ENCODE results near the gene COG7.
"Not testable (repeated sequence)": the region's sequence is repeated elsewhere in the genome, so short reads cannot be mapped to it uniquely, and the experiment has no call there.

Gene COG7

DNA sequence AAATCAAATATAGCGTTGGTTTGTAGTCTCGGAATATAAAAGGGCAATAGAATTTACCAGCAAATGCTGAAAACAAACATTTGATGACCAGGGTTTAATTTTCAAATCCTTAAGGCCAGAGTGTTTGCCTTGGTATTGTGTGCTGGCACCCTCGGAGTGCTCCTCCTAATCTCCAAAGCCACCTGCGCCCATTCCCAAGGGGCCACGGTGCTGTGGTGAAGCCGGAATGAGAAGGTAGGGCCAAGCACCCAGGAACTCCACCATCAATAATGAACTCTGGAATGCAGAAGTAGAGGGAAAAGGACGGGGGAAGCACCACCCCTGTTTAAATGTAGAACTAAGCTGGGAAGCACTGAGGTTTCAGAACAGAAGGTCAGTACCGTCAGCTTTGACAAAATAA is 51.9 kb downstream of the COG7 start:
- TF ChIP-seq, protein P1, sequence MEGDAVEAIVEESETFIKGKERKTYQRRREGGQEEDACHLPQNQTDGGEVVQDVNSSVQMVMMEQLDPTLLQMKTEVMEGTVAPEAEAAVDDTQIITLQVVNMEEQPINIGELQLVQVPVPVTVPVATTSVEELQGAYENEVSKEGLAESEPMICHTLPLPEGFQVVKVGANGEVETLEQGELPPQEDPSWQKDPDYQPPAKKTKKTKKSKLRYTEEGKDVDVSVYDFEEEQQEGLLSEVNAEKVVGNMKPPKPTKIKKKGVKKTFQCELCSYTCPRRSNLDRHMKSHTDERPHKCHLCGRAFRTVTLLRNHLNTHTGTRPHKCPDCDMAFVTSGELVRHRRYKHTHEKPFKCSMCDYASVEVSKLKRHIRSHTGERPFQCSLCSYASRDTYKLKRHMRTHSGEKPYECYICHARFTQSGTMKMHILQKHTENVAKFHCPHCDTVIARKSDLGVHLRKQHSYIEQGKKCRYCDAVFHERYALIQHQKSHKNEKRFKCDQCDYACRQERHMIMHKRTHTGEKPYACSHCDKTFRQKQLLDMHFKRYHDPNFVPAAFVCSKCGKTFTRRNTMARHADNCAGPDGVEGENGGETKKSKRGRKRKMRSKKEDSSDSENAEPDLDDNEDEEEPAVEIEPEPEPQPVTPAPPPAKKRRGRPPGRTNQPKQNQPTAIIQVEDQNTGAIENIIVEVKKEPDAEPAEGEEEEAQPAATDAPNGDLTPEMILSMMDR (IDR thresholded peaks at IDR 0.05; ENCODE audit: extremely low read depth, insufficient read depth, missing control alignments): no peak
- no peak for DNase-seq (ENCODE audit: low spot score)

DNA sequence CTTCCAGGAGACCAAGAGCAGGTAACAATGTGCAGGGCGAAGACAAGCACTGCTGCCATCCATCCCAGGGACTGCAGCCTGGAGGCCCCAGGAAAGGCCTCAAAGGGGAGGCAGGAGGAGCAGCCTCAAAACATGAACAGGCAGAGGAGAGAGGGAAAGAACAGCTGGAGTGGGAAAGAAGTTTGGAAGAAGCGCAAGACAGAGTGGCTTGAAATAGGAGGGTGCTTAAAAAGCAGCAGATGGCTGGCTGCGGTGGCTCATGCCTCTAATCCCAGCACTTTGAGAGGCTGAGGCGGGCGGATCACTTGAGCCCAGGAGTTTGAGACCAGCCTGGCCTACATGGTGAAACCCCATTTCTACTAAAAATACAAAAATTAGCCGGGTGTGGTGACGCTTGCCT is 52.5 kb downstream of the COG7 start:
- DNase-seq (ENCODE audit: low spot score); in situ Hi-C loops (cut with MboI; ENCODE audit: low pct_unique_long_range_greater_than_20kb, low sequenced_read_pairs, unreplicated experiment): not testable (repeated sequence)

More for the DNA sequence above, 51.9 kb downstream of the COG7 start:
- in situ Hi-C loops (cut with MboI; ENCODE audit: low pct_unique_long_range_greater_than_20kb, low sequenced_read_pairs, unreplicated experiment): no loop called here

DNA sequence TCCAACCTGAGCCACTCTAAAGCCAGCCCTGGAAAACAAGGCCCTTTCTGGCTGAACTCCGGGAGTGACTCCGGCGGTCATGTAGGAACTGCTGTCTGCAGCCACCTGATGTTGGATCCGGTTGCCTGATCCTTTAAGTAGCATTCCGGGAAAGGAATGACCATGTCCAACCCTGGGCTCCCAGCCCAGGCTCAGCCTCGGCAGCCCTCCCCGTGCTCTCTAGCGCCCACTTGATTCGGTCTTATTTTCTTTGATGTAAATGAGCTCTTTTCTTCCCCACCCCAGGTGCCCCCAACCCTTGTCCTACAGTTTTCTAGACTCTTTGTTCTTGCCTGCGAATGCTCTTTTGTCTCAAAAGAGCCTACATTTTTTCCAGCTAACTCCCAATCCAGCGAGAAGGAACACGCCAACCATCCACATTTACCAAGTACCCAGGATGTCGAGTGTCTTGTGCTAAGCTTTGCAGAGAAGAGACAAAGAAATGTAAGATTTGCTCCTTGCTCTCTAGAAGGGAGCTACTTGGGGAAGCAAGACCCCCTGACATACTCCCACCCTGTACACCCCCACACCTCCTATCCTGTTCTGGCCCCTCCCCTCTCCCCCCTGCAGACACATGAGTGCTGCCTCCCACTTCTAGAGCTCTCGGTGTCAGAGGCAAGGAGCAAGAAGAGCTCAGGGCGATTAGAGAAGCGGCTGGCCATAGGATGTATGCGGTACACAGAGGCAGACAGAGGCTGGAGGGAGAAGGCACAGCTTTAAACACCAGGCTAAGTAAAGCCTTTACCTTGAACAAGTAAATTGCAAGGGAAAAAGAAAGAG is 53.8 kb downstream of the COG7 start:
- TF ChIP-seq, protein P1 (IDR thresholded peaks at IDR 0.05; ENCODE audit: extremely low read depth, insufficient read depth, missing control alignments): no peak
- DNase-seq (ENCODE audit: low spot score): no peak
- in situ Hi-C loops (cut with MboI; ENCODE audit: low pct_unique_long_range_greater_than_20kb, low sequenced_read_pairs, unreplicated experiment): no loop called here

DNA sequence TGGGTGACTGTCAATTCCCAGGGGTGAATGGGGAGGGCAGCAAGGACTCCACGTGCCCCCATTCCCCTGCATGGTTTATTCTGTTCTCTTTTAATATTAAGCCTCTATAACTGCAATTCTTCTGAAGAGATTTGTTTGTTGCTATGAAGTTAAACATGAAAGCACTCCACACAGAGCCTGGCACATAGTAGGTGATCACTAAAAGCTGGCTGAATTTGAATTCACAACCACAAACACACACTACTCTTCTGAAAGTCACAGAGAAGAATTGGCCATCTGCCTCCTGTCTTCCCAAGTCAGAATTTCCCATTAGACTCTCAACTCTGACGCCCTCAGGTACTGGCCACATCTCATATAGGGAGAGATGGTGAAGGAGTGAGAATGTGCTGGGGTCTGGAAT is 55.5 kb downstream of the COG7 start:
- in situ Hi-C loops (cut with MboI; ENCODE audit: low pct_unique_long_range_greater_than_20kb, low sequenced_read_pairs, unreplicated experiment): no loop called here
- TF ChIP-seq, protein P1 (IDR thresholded peaks at IDR 0.05; ENCODE audit: extremely low read depth, insufficient read depth, missing control alignments): no peak
- no peak for DNase-seq (ENCODE audit: low spot score)

DNA sequence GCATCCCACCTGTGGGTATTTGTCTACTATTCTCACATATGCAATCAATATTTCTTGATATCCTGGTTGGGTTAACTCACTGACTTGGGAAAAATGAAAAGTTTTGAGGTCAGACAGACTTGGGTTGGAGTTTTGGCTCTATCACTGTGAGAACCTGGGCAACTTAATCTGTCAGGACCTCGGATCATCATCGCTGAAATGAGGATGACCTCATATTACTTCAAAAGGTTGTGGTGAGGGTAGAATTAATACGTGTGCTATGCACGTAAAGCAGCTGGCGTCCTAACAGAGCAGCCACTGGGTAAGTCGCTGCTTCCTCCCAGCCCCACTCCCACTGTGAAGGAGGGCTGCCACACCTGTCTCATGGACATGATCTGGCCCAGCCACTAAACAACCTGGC is 57.3 kb downstream of the COG7 start:
- TF ChIP-seq, protein P1 (IDR thresholded peaks at IDR 0.05; ENCODE audit: extremely low read depth, insufficient read depth, missing control alignments): no peak
- in situ Hi-C loops (cut with MboI; ENCODE audit: low pct_unique_long_range_greater_than_20kb, low sequenced_read_pairs, unreplicated experiment): no loop called here

DNA sequence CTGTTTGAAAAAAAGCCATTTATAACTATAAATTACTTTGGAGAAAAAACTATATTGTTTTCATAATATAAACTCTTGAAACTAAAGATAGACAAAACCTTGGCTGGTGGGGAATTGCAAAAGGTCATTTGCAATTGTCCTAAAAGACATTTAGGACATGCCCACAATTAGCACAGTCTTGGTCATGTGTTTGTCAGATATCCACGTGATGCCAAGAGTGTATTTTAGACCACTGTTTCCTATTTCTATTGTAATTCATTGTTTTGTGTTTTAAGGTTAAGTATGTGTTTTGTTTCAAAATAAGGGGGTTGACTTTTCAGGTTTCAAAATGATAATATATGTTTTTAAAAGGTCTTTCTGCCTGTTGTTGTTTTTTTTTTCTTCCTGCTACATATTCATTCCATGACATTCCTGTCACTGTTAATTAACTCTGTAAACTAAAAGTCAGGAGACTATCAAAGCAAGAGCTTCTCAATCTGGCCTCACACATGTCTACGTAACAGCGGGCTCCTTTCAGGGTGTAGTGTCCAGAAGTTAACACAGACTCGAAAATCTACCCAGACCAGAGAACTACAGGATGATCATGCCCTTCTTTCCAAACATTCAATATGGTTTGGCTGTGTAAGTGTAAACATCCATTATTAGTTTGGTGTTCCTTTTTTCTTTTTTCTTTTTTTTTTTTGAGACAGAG is 58.7 kb downstream of the COG7 start:
- TF ChIP-seq, protein P1 (IDR thresholded peaks at IDR 0.05; ENCODE audit: extremely low read depth, insufficient read depth, missing control alignments): no peak
- in situ Hi-C loops (cut with MboI; ENCODE audit: low pct_unique_long_range_greater_than_20kb, low sequenced_read_pairs, unreplicated experiment): no loop called here
- no peak for DNase-seq (ENCODE audit: low spot score)

More for the DNA sequence above, 57.3 kb downstream of the COG7 start:
- no peak for DNase-seq (ENCODE audit: low spot score)

DNA sequence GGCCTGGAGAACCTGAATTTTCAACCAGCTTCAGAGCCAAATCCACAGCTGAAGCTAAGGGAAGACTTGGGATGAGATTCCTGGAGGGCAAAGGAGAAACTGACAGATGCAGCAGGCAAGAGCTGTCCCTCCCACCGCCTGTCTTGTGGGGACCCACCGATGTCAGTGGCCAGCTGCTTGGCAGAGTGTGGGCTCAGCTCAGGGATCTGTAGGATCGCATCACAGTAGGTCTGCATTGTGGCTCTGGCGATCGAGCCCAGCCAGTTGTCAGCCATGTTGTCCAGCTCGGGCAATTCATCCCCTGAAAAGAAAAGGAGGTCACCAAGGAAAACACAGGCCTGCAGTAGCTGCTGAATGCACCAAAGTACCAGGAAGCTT is 60.8 kb downstream of the COG7 start:
- in situ Hi-C loops (cut with MboI; ENCODE audit: low pct_unique_long_range_greater_than_20kb, low sequenced_read_pairs, unreplicated experiment): no loop called here
- TF ChIP-seq, protein P1 (IDR thresholded peaks at IDR 0.05; ENCODE audit: extremely low read depth, insufficient read depth, missing control alignments): no peak
- DNase-seq (ENCODE audit: low spot score): no peak

Data from GM13977 (cell line).